Spleen (tissue), 11 donors: Measurements from ENCODE around the gene C20orf204. TPM values are rescaled to one million over a fixed set of nuclear protein-coding genes. Genes with fewer than 3 reads are reported as not detected.

Experiments used
- DNase-seq: peaks from one replicate; pipeline ENCODE4 v3.0.0-alpha.2; 2020
- H3K27ac ChIP-seq, 8 donors: fragments of 200-600 bp; sonication (generic) in 7 of 8; 1 replicate in 4 of 8; 2 replicates in 4 of 8; pipeline versions ENCODE4 v1.5.0 to v1.8.0; 2016 to 2021; ENCODE audit warnings: inconsistent platforms in 4 of 8, mild to moderate bottlenecking in 4 of 8, moderate library complexity in 1 of 8
- H3K27me3 ChIP-seq, 7 donors: fragments of 200-600 bp; sonication (generic) in 6 of 7; replicated peaks in 1 of 7; 1 replicate in 4 of 7; 2 replicates in 3 of 7; pipeline versions ENCODE4 v1.5.0 to v1.8.0; 2016 to 2021; ENCODE audit warnings: inconsistent platforms in 3 of 7, mild to moderate bottlenecking in 1 of 7
- H3K36me3 ChIP-seq, 6 donors: fragments of 200-600 bp; sonication (generic) in 5 of 6; 1 replicate in 4 of 6; 2 replicates in 2 of 6; pipeline versions ENCODE4 v1.5.0 to v1.8.0; 2016 to 2021; ENCODE audit warnings: inconsistent platforms in 2 of 6
- H3K4me1 ChIP-seq, 6 donors: fragments of 200-600 bp; sonication (generic) in 5 of 6; 1 replicate in 3 of 6; 2 replicates in 3 of 6; pipeline versions ENCODE4 v1.5.0 to v1.8.0; 2016 to 2021; ENCODE audit warnings: inconsistent platforms in 3 of 6
- H3K4me3 ChIP-seq, 8 donors: fragments of 200-600 bp; sonication (generic) in 7 of 8; 1 replicate in 4 of 8; 2 replicates in 4 of 8; pipeline versions ENCODE4 v1.5.0 to v1.8.0; 2016 to 2021; ENCODE audit warnings: inconsistent platforms in 4 of 8, mild to moderate bottlenecking in 4 of 8, moderate library complexity in 2 of 8
- H3K9me3 ChIP-seq, 8 donors: fragments of 200-600 bp; sonication (generic) in 7 of 8; 1 replicate in 4 of 8; 2 replicates in 4 of 8; pipeline versions ENCODE4 v1.5.0 to v1.8.0; 2016 to 2021; ENCODE audit warnings: inconsistent platforms in 4 of 8
- POLR2A ChIP-seq, 3 donors: fragments of 450-650 bp; IDR thresholded peaks; one replicate each; pipeline ENCODE4 v1.5.1; 2017; ENCODE audit warnings: antibody characterized with exemption in 3 of 3, mild to moderate bottlenecking in 1 of 3
- POLR2AphosphoS5 ChIP-seq, 3 donors: sonication (generic); formaldehyde crosslinking; IDR thresholded peaks; one replicate each; pipeline ENCODE4 v1.5.1; 2017; ENCODE audit warnings: antibody characterized with exemption in 3 of 3
- WGBS, 5 donors: extraction: QIAGEN DNeasy Blood & Tissue Kit in 3 of 5; methylation state at CpG; one replicate each; pipeline versions ENCODE4 v1.1.5 to v1.1.7; 2013 to 2018; 5-methylcytosine and 5-hydroxymethylcytosine counted together
- intact Hi-C: fragments of 100-400 bp; cut with DNase I; formaldehyde crosslinking; loops from one replicate; pipeline ENCODE4 v1.15.0; 2023; ENCODE audit warnings: low total_unique reads
- polyA plus RNA-seq, 3 donors: library from polyadenylated mRNA; stranded (reverse); fragments of 200-250 nt; gene quantifications; one replicate each; pipeline ENCODE4 v1.2.1, GENCODE V29; 2013
- total RNA-seq, 7 donors: library from RNA; depleted of rRNA in 3 of 7; stranded (reverse); fragments of >200 nt in 3 of 7; fragmentation: NEBNext Ultra II Directional in 4 of 7; extraction: Animal tissue kit (Norgen Biotek cat#: 25700) in 4 of 7; gene quantifications; one replicate each; pipeline versions ENCODE4 v1.1.0 to v1.2.1, GENCODE V29; 2016 to 2021
- TF ChIP-seq, protein P1 (sequence below), 11 experiments: fragments of 200-600 bp in 7 of 11; fragments of 450-650 bp in 4 of 11; sonication (generic) in 4 of 11; IDR thresholded peaks in 8 of 11; conservative IDR thresholded peaks in 3 of 11; 1 replicate in 7 of 11; 2 replicates in 4 of 11; pipeline versions ENCODE4 v1.4.0 to v1.8.0; 2016 to 2021; ENCODE audit warnings: antibody characterized with exemption in 11 of 11, inconsistent platforms in 4 of 11, mild to moderate bottlenecking in 1 of 11
- donor health status: healthy with polysubstance abuse.
- donor health status: DM: no; HTN: no; CAD: no; lungs with moderate emphysema.
- donor health status: DM: no; HTN: no; CAD: no.
- donor health status: Bipolar disorder and iron deficiency.
- donor health status: healthy.
- donor health status: DM: no; HTN: no; CAD: no.
- donor health status: DM: yes; HTN: yes; CAD: no.

The C20orf204 gene
- total and polyA plus RNA-seq, 10 donors = 0.85 to 3.9 (median 1.9) TPM

DNA sequence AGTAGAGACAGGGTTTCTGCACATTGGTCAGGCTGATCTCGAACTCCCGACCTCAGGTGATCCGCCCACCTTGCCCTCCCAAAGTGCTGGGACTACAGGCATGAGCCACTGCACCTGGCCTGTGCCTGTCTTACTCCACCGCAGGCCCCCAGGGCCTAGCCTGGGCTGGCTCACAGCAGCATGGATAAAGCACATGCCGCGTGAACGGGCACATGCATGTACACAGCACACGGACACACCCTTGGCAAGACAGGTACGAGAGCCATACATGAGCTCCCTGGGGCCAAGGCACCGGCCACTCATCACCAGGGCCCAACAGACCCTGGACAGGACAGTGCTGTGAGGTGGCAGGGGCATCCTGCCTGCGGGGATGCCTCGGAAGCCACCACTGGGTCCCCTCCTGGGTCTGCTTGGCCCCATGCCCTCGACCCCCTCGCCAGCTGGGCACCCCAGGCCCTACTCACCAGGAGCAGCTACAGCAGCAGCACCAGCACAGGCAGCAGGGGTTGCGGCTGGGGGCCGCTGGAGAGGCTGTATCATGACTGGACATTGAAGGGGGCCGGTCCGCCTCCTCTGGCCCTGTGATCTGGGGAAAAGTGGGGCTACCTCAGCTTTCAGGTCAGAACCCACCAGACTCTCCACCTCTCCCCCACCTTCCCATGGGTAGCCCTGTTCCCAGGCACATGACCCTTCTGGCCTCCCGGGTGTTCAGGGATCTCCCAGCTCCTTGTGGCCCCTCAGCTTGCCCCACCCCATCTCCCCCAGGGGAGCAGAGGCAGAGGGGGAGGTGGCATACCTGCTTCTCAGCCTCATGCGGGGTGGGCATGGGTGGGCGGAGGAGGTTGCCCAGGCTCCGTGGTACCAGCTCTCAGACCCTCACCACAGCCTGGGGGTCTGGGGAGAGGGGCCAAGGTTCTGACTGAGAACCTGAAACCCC, 40.3 kb downstream of the C20orf204 start:
- Histone ChIP-seq H3K4me1 (peaks cover 18 to 94% (median 72%) of the 10 kb centered on the region in 6 donors), H3K4me3 (peak overlapping the region; percentile 62 to 96 (median 81)), H3K27ac (peak overlapping the region; percentile 30 to 97 (median 89)), H3K36me3 (peaks cover 0 to 63% (median 48%) of the 10 kb centered on the region in 6 donors), H3K27me3 (no peaks in the 10 kb centered on the region), H3K9me3 (no peaks in the 10 kb centered on the region)
- DNase-seq = peak; percentile 87
- TF ChIP-seq, protein P1, sequence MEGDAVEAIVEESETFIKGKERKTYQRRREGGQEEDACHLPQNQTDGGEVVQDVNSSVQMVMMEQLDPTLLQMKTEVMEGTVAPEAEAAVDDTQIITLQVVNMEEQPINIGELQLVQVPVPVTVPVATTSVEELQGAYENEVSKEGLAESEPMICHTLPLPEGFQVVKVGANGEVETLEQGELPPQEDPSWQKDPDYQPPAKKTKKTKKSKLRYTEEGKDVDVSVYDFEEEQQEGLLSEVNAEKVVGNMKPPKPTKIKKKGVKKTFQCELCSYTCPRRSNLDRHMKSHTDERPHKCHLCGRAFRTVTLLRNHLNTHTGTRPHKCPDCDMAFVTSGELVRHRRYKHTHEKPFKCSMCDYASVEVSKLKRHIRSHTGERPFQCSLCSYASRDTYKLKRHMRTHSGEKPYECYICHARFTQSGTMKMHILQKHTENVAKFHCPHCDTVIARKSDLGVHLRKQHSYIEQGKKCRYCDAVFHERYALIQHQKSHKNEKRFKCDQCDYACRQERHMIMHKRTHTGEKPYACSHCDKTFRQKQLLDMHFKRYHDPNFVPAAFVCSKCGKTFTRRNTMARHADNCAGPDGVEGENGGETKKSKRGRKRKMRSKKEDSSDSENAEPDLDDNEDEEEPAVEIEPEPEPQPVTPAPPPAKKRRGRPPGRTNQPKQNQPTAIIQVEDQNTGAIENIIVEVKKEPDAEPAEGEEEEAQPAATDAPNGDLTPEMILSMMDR (IDR thresholded peaks at IDR 0.05 in 8 of 11, conservative IDR thresholded peaks at IDR 0.05 in 3 of 11) = no peak
- TF ChIP-seq POLR2AphosphoS5 (IDR thresholded peaks at IDR 0.05) = peak in 2 of 3 donors; percentile 45 to 61
- intact Hi-C loops = no loop called here
- 72 to 84% (median 80%) methylated on average over 17 to 22 of the region's 22 CpGs for WGBS, 5 donors

DNA sequence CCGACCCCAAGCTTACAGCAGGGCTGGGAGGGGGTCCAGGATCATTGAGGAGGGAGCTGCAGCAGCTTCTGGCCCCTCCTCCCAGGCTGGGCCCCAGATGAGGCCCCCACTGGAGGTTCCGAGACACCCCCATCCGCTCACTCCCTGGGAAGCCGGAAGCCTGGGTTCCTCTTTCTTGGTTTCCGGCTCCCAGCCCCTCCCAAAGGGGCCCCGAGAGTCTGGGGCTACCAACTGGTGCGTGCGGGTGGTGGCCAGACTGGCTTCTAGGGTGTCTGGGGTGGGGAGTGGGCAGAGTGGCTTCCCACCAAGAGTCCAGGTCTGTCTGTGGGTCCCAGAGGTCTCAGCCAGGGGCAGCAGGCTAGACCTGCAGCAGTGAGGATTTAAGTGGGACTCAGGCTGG, 41.1 kb downstream of the C20orf204 start:
- TF ChIP-seq POLR2A (IDR thresholded peaks at IDR 0.05) (no peak), POLR2AphosphoS5 (IDR thresholded peaks at IDR 0.05) (peak; percentile 67 to 79 (median 75))
- Histone ChIP-seq H3K4me1 (peaks cover 18 to 94% (median 73%) of the 10 kb centered on the region in 6 donors), H3K27ac (peak overlapping the region; percentile 30 to 97 (median 89)), H3K9me3 (no peaks in the 10 kb centered on the region), H3K27me3 (no peaks in the 10 kb centered on the region), H3K4me3 (peak overlapping the region; percentile 62 to 96 (median 81)), H3K36me3 (peaks cover 0 to 55% (median 43%) of the 10 kb centered on the region in 6 donors)
- 31 to 53% (median 39%) methylated on average over 4 to 8 of the region's 8 CpGs for WGBS, 5 donors
- intact Hi-C loops = no loop called here
- peak; percentile 95 for DNase-seq

DNA sequence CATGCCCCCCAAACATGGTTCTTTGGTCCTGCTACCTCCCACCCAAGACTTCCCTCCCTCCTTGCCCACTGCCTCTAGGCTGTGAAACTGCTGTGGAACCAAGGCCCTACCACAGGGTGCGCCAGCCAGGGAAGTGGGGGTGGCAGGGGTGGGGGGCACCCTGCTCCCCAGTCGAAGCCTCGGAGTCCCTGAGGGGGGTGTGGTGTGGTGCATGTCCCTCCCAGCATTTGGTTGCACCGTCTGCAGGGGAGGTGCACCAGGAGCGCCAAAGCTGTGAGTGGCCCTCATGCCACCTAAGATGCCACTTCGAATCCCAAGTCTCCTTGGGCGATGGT, 41.5 kb downstream of the C20orf204 start:
- WGBS, 5 donors = 23 to 43% (median 28%) methylated on average over 3 to 7 of the region's 7 CpGs
- TF ChIP-seq POLR2AphosphoS5 (IDR thresholded peaks at IDR 0.05) (no peak), POLR2A (IDR thresholded peaks at IDR 0.05) (no peak)
- TF ChIP-seq, protein P1 (IDR thresholded peaks at IDR 0.05 in 8 of 11, conservative IDR thresholded peaks at IDR 0.05 in 3 of 11) = no peak
- peak overlapping the region; percentile 62 to 96 (median 81) for H3K4me3 ChIP-seq
- no peak for DNase-seq
- peaks cover 0 to 51% (median 39%) of the 10 kb centered on the region in 6 donors for H3K36me3 ChIP-seq
- intact Hi-C loops = no loop called here
- peaks cover 18 to 94% (median 75%) of the 10 kb centered on the region in 6 donors for H3K4me1 ChIP-seq
- peak overlapping the region; percentile 30 to 97 (median 89) for H3K27ac ChIP-seq
- H3K27me3 ChIP-seq = no peaks in the 10 kb centered on the region
- no peaks in the 10 kb centered on the region for H3K9me3 ChIP-seq

DNA sequence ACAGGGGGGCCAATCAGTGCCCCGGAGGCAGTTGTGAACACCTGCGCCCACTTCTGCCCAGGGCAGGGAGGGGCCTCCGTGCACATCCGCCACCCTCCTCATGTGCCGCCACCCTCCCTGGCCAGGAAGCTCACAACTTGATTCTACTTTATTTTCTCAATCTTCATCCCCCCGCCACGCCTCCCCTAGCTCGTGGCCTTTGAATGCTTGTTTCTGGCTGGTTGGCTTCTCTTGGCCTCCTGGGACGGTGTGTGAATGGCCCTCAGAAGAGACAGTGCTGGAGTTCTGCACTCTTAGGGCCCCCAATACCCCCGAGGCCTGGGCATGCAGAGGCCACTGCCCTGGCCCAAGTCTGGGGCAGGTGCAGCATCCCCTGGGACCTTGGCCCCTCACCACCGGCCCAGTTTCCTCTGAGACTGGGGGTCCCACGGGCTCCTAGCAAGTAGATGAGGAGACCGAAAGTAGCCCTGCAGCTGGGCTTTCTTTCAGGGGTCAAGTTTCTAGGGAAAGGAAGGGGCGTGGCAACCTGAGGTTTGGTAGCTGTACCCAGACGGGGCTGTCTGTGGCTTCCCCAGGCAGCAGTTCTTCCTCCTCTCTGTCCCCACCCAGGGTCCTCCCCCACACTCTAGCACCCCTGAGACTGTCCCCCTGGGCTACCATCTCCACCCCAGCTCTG, 42.0 kb downstream of the C20orf204 start:
- 11 to 29% (median 19%) methylated on average over 13 to 15 of the region's 15 CpGs for WGBS, 5 donors
- Histone ChIP-seq H3K9me3 (no peaks in the 10 kb centered on the region), H3K27ac (peak overlapping the region; percentile 84 to 97 (median 89)), H3K36me3 (peaks cover 0 to 46% (median 33%) of the 10 kb centered on the region in 6 donors), H3K4me3 (peak overlapping the region; percentile 62 to 96 (median 81)), H3K27me3 (peaks cover 0 to 3% (median 0%) of the 10 kb centered on the region in 7 donors), H3K4me1 (peaks cover 20 to 94% (median 78%) of the 10 kb centered on the region in 6 donors)
- intact Hi-C loops = no loop called here
- DNase-seq = peak; percentile 95
- peak; percentile 59 to 74 (median 71) for TF ChIP-seq POLR2AphosphoS5 (IDR thresholded peaks at IDR 0.05)
- no peak for TF ChIP-seq POLR2A (IDR thresholded peaks at IDR 0.05)
- TF ChIP-seq, protein P1 (IDR thresholded peaks at IDR 0.05 in 8 of 11, conservative IDR thresholded peaks at IDR 0.05 in 3 of 11) = peak in 1 of 11 experiments; percentile 6
